HG03108 (cell line): Measurements from ENCODE around the gene IZUMO1R.
A peak's percentile ranks its signal among the peaks of the same experiment; 100 is the strongest.
"Not testable (repeated sequence)": the region's sequence is repeated elsewhere in the genome, so short reads cannot be mapped to it uniquely, and the experiment has no call there.

Experiments
- ATAC-seq: cut with Tn5 transposase; IDR thresholded peaks from one replicate; pipeline ENCODE4 v1.9.1; 2021; ENCODE audit warnings: moderate library complexity; ENCODE audit not compliant: unreplicated experiment

Gene IZUMO1R

DNA sequence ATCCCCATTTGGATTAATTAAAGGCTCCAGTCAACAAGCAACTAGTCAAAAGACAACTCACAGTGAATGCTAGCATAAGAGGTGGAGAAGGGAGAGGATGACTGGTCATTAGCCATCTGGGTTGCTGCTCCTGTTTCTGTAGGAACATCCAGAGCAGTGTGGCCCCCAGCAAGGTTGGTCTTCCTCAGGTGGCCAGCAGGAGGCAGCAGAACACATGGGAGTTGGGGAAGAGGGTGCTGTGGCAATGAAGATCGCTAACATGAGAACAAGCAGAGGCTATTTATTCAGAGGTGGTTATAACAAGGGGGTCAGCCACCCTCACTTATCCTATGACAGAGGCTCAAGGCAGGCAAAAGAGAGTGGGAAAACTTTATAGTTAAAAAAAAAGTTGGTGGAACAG, 21.3 kb downstream of the IZUMO1R start:
- ATAC-seq = peak; percentile 61

DNA sequence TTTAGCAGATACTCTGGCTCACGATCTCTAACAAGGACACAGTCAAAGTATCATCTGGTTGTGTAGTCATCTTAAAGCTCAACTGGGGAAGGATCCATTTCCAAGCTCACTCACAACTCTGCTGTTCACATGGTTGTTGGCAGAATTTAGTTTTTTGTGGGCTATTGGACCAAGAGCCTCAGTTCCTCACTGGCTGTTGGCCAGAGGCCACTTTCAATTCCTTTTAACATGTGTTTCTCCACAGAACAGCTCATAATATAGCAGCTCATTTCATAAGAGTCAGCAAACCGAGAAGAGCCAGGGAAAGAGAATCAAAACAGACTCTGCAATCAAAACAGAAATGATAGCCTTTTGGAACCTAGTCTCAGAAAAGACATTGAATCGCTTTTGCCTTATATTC, 22.6 kb downstream of the IZUMO1R start:
- ATAC-seq = no peak

DNA sequence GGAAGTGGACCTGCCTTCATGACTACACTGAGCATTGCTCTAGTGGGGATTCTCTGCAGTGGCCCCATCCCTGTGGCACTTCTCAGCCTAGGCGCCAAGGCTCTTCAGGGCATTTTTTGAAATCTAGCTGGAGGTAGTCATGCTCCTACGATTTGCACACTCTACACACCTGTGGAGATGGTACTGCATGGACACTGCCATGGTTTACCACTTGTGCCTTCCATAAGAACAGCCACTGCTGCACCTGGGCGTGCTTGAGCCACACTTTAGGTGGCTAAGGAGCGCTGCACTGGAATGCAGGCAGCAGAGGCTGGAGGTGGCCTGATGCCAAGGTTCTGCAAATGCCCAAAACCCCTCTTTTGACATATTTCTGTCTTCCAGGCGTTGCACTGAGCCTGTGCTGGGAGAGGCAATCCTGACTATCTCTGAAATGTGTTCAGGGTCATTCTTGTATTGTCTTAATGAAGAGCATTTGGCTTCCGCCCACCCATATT, 24.3 kb downstream of the IZUMO1R start:
- no peak for ATAC-seq

DNA sequence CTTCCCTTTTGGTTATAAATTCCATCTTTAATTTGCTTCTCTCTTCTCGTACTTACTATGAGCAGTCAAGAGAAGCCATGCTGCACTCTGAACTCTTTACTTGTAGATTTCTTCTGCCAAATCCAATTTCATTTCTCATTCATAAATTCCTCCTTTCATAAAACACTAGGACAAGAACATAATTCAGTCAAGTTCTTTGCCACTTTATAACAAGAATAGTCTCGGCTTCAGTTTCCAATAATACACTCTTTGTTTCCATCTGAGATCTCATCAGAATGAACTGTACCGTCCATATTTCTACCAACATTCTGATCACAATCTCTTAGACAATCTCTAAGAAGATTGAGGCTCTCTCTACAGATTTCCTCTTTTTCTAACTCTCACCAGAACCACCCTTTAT, 25.1 kb downstream of the IZUMO1R start:
- no peak for ATAC-seq

DNA sequence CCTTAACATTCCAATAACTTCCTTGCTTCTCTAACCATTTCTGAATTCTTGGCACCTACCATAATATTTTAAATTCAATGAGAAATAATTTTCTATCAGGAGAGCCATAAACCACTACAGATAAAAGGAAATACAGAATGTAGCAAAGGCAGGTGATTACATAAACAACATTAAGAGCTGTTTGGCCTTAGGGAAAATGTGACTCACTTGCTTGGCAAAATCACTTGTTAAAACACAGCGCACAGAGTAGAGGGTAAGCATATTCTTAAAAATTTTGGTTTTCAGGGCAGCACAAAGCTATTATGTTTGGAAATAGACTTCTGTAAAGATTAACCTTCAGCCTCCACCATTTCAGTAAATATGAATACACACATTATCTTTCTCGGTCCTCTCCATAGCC, 26.4 kb downstream of the IZUMO1R start:
- no peak for ATAC-seq

DNA sequence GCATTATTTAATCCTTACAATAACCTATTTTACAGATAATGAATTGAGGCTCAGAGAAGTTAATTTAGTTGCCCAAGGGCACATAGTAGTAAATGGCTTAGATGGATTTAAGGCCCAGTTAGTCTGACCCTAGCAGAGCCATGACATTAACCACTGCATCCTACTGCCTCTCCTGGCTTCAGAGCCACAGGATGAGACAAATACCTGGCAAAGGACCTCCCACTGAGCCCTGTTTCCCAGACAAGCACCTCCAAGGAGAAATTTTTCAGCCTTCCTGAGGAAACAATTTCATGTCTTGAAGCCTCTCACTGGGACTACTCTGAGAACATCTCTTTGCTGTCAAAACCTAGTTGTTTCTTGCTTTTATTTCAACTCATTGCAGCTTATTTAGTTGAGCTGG, 28.4 kb downstream of the IZUMO1R start:
- no peak for ATAC-seq

DNA sequence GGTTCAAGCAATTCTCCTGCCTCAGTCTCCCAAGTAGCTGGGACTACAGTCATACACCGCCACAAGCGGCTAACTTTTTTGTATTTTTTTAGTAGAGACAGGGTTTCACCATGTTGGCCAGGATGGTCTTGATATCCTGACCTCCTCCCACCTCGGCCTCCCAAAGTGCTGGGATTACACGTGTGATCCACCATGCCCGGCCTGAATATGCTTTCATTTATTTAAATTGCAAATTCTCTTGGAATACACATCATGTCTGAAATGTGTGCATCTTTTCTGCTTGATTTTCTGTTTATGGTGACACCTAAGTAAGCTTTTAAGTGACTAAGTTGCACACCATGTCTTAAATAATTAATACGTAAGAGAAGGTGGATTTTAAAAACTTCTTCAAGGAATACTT, 31.7 kb downstream of the IZUMO1R start:
- no peak for ATAC-seq

DNA sequence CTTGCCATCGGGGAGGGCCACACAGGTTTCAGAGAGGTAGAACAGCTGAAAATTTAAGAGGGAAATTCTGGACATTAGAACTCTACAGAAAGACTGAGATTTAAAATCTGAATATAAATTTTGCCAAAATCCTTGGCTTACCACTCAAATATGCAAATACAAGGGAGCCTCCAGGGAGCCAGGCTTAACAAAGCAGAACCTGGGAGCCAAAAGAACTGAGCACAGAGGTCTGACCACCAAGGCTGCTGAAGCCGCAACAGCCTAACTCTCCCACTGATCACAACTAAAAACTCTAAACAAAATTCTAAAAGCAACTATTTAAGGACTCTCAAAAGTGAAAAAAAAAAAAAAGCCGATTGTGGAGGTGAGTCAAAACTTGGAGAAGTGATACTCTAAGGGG, 34.3 kb downstream of the IZUMO1R start:
- no peak for ATAC-seq

DNA sequence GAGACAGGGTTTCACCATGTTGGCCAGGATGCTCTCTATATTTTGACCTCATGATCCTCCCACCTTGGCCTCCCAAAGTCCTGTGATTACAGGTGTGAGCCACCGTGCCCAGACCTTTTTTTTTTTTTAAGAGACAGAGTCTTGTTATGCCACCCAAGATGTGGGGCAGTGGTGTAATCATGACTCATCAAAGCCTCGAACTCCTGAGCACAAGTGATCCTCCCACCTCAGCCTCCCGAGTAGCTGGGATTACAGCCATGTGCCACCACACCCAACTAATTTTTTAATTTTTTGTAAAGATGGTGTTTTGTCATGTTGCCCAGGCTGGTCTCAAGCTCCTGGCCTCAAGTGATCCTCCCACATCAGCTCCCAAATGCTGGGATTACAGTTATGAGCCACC, 37.9 kb downstream of the IZUMO1R start:
- no peak for ATAC-seq

DNA sequence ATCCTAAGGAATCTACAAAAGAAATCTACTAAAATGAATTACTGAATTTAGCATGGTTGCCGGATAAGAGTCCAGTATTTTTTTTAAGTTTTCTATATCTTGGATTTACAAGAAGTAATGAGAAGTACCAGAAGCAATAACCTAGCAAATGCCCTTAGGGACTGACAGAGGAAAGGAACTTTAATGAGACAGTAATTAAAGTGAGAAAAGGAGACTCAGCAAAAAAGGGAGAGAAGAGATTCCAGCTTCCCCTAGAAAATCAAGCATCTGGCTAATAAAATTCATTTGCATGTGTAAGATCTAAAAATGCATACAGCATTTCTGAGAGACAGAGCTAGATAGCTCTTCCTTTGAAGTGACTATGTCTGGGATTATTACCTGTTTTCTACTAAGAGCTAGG, 39.1 kb downstream of the IZUMO1R start:
- ATAC-seq = no peak

DNA sequence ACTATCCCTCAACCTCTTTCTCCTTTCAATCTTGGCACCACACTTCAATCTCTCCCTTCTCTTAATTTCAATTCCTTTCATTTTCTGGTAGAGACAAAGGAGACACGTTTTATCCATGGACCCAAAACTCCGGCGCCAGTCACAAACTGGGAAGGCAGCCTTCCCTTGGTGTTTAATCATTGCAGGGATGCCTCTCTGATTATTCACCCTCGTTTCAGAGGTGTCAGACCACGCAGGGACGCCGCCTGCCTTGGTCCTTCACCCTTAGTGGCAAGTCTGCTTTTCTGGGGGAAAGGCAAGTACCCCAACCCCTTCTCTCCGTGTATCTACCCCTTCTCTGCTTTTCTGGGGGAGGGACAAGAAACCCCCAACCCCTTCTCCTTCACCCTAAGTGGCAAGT, 41.9 kb downstream of the IZUMO1R start:
- ATAC-seq = not testable (repeated sequence)

DNA sequence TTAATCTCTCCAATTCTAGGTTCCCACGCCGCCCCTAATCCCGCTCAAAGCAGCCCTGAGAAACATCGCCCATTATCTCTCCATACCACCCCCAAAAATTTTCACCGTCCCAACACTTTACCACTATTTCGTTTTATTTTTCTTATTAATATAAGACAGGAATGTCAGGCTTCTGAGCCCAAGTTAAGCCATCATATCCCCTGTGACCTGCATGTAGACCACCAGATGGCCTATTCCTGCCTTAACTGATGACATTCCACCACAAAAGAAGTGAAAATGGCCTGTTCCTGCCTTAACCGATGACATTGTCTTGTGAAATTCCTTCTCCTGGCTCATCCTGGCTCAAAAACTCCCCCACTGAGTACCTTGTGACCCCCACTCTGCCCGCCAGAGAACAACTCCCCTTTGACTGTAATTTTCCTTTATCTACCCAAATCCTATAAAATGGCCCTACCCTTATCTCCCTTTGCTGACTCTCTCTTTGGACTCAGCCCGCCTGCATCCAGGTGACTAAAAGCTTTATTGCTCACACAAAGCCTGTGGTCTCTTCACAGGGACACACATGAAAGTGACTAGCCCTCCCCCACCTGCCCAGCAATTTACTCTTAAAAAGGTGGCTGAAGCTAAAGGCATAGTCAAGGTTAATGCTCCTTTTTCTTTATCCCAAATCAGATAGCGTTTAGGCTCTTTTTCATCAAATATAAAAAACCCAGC, 46.6 kb downstream of the IZUMO1R start:
- ATAC-seq = not testable (repeated sequence)
